Mesenchymal stem cell (in vitro differentiated cells and primary cell): ENCODE measurements around the gene EML6.

Experiments used
- DNase-seq: peaks from one replicate; pipeline ENCODE4 v3.0.0-alpha.2; 2013
- H2AFZ ChIP-seq: one replicate; pipeline ENCODE4 v1.6.1; 2013; ENCODE audit warnings: low read depth, mild to moderate bottlenecking, control low read depth, inconsistent platforms, low read length, moderate library complexity
- H2AK5ac ChIP-seq: 2 replicates; pipeline ENCODE4 v1.6.1; 2013; ENCODE audit warnings: low read length, moderate library complexity, mild to moderate bottlenecking, inconsistent platforms; ENCODE audit not compliant: severe bottlenecking
- H2BK120ac ChIP-seq: one replicate; pipeline ENCODE4 v1.6.1; 2013; ENCODE audit warnings: low read depth, mild to moderate bottlenecking, inconsistent platforms, low read length, moderate library complexity
- H2BK12ac ChIP-seq, 2 experiments: one replicate each; pipeline ENCODE4 v1.6.1; 2013; ENCODE audit warnings: inconsistent platforms in 2 of 2, low read length in 2 of 2, mild to moderate bottlenecking in 2 of 2, moderate library complexity in 2 of 2, control low read depth in 1 of 2
- H2BK15ac ChIP-seq: one replicate; pipeline ENCODE4 v1.6.1; 2013; ENCODE audit warnings: mild to moderate bottlenecking, low read depth, inconsistent platforms; ENCODE audit not compliant: poor library complexity, severe bottlenecking
- H2BK5ac ChIP-seq: 2 replicates; pipeline ENCODE4 v1.6.1; 2013; ENCODE audit warnings: low read depth, mild to moderate bottlenecking, low read length, control low read depth, inconsistent platforms; ENCODE audit not compliant: poor library complexity, severe bottlenecking
- H3K14ac ChIP-seq, 2 experiments: one replicate each; pipeline ENCODE4 v1.6.1; 2013; ENCODE audit warnings: inconsistent platforms in 2 of 2, low read length in 2 of 2, control low read depth in 1 of 2, mild to moderate bottlenecking in 1 of 2, moderate library complexity in 1 of 2
- H3K18ac ChIP-seq, 2 experiments: one replicate each; pipeline ENCODE4 v1.6.1; 2013; ENCODE audit warnings: inconsistent platforms in 2 of 2, low read length in 2 of 2, control low read depth in 1 of 2, low read depth in 1 of 2, mild to moderate bottlenecking in 1 of 2
- H3K23ac ChIP-seq, 2 experiments: one replicate each; pipeline ENCODE4 v1.6.1; 2013; ENCODE audit warnings: inconsistent platforms in 2 of 2, low read length in 2 of 2, mild to moderate bottlenecking in 2 of 2, moderate library complexity in 2 of 2, control low read depth in 1 of 2
- H3K27ac ChIP-seq: 2 replicates; pipeline ENCODE4 v1.5.1; 2013; ENCODE audit warnings: mild to moderate bottlenecking, moderate library complexity, low read length, control low read depth, inconsistent platforms; ENCODE audit not compliant: poor library complexity, severe bottlenecking
- H3K27me3 ChIP-seq, 2 experiments: 2 replicates each; pipeline versions ENCODE4 v1.6.1 to v1.7.0; 2013; ENCODE audit warnings: low read length in 2 of 2, mild to moderate bottlenecking in 2 of 2, moderate library complexity in 2 of 2, control low read depth in 1 of 2, inconsistent platforms in 1 of 2; ENCODE audit not compliant: control insufficient read depth in 1 of 2, insufficient read depth in 1 of 2
- H3K36me3 ChIP-seq, 2 experiments: 2 replicates each; pipeline versions ENCODE4 v1.6.1 to v1.7.0; 2013; ENCODE audit warnings: low read length in 2 of 2, control low read depth in 1 of 2, inconsistent platforms in 1 of 2, low read depth in 1 of 2, mild to moderate bottlenecking in 1 of 2; ENCODE audit not compliant: insufficient read depth in 2 of 2, control insufficient read depth in 1 of 2
- H3K4ac ChIP-seq, 2 experiments: one replicate each; pipeline ENCODE4 v1.6.1; 2013; ENCODE audit warnings: inconsistent platforms in 2 of 2, low read length in 2 of 2, mild to moderate bottlenecking in 2 of 2, moderate library complexity in 2 of 2, control low read depth in 1 of 2, low read depth in 1 of 2
- H3K4me1 ChIP-seq: 2 replicates; pipeline ENCODE4 v1.6.1; 2013; ENCODE audit warnings: low read depth, low read length, control low read depth; ENCODE audit not compliant: control insufficient read depth, insufficient read depth
- H3K4me2 ChIP-seq: 2 replicates; pipeline ENCODE4 v1.6.1; 2013; ENCODE audit warnings: low read length, mild to moderate bottlenecking, inconsistent platforms; ENCODE audit not compliant: poor library complexity, severe bottlenecking
- H3K4me3 ChIP-seq, 2 experiments: 2 replicates each; pipeline versions ENCODE4 v1.5.1 to v1.7.0; 2013; ENCODE audit warnings: low read length in 2 of 2, mild to moderate bottlenecking in 2 of 2, control low read depth in 1 of 2, low read depth in 1 of 2; ENCODE audit not compliant: insufficient read depth in 1 of 2
- H3K79me1 ChIP-seq: replicated peaks from 2 replicates; pipeline ENCODE4 v1.6.1; 2013; ENCODE audit warnings: mild to moderate bottlenecking, control low read depth, low read length, inconsistent platforms; ENCODE audit not compliant: poor library complexity, severe bottlenecking
- H3K9ac ChIP-seq: 2 replicates; pipeline ENCODE4 v1.7.0; 2013; ENCODE audit warnings: mild to moderate bottlenecking, low read length, moderate library complexity
- H3K9me3 ChIP-seq: 2 replicates; pipeline ENCODE4 v1.7.0; 2013; ENCODE audit warnings: mild to moderate bottlenecking, low read length; ENCODE audit not compliant: control insufficient read depth
- H4K8ac ChIP-seq: one replicate; pipeline ENCODE4 v1.6.1; 2013; ENCODE audit warnings: inconsistent platforms, mild to moderate bottlenecking, low read length, moderate library complexity
- H4K91ac ChIP-seq: one replicate; pipeline ENCODE4 v1.6.1; 2013; ENCODE audit warnings: mild to moderate bottlenecking, low read length, inconsistent platforms
- WGBS: methylation state at CpG from one replicate; pipeline ENCODE4 v1.1.7; 2013; ENCODE audit warnings: mixed read lengths; 5-methylcytosine and 5-hydroxymethylcytosine counted together

The EML6 gene

DNA sequence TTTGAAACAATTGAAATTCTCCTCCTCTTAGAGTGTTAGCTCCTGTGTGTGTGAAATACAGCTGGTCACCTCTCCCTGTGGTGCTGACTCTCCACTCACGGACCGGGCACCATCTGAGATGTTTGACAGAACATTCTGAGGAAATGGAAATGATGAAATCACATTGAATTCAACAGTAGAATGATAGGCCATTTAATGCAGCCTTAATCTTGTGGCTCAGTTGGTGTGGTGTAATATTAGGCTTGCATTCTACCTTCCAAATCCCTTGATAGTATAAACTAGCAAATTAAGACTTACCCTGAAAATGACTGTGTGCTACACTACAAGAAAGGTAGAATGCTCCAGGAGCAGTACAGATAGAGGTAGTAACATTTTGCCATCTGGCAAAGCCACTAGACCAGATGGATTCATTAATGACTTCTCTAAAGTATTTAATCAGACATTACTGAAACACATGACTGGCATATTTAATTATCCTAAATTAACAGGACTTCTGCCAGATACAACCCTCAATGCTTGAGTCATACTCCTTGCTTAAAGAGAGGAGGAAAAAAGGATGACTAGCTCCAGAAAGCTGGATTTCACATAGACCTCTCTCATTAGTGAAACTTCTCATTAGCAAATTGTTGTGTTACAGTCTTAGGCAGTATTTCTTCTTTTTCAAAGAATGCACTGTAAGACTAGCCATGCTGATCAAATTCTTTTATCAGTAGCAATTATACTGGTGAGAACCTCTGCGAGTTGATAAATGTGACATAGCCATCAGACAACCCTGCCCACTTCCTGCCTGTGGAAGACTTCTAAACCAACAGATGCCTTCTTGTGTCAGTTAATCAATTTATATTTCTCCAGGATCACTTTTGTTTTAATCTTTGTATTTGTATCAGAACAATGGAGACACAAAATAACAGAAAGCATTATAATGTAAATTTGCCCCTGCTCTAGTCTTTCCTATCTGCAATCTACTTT lies 80.6 kb downstream of the EML6 start:
- no peak overlapping the region for H2BK12ac ChIP-seq
- no peaks in the 10 kb centered on the region for H3K36me3 ChIP-seq
- H2BK15ac ChIP-seq = no peak overlapping the region
- no peak for DNase-seq
- no peak overlapping the region for H3K18ac ChIP-seq
- H3K4me3 ChIP-seq = no peak overlapping the region
- no peak overlapping the region for H2AFZ ChIP-seq
- no peak overlapping the region for H2BK5ac ChIP-seq
- no peaks in the 10 kb centered on the region for H3K79me1 ChIP-seq
- H3K9ac ChIP-seq = no peak overlapping the region
- H3K27me3 ChIP-seq = no peaks in the 10 kb centered on the region
- 93% methylated on average over 3 of the region's 3 CpGs for WGBS
- no peaks in the 10 kb centered on the region for H3K9me3 ChIP-seq
- no peak overlapping the region for H3K14ac ChIP-seq
- no peak overlapping the region for H4K8ac ChIP-seq
- no peak overlapping the region for H3K4me2 ChIP-seq
- H2AK5ac ChIP-seq = no peak overlapping the region
- H3K4ac ChIP-seq = no peak overlapping the region
- H3K4me1 ChIP-seq = no peaks in the 10 kb centered on the region
- H3K23ac ChIP-seq = no peak overlapping the region
- H2BK120ac ChIP-seq = no peak overlapping the region
- no peak overlapping the region for H4K91ac ChIP-seq
- H3K27ac ChIP-seq = no peak overlapping the region

DNA sequence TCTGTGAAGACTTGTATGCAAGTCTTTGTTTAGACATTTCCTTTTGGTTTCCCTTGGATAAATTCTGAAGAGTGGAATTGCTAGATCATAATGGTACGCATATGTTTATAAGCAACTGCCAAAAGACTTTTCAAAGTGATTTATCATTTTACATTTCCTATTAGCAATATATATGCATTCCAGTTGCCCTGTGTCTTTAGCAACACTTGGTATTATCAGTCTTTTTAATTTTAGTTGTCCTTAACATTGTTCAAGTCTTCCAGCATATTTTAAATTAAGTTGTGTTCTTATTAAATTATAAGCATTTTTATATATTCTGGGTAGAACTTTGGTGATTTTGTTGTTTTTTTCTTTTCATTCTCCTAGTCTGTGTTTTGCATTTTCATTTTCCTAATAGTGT lies 81.8 kb downstream of the EML6 start:
- Histone ChIP-seq H3K79me1 (no peaks in the 10 kb centered on the region), H2BK12ac (no peak overlapping the region), H2AFZ (no peak overlapping the region), H3K9me3 (no peaks in the 10 kb centered on the region), H3K4me2 (no peak overlapping the region), H2BK5ac (no peak overlapping the region), H3K4me3 (no peak overlapping the region), H3K14ac (no peak overlapping the region), H2BK120ac (no peak overlapping the region), H2AK5ac (no peak overlapping the region), H3K18ac (no peak overlapping the region), H3K4me1 (no peaks in the 10 kb centered on the region), H3K9ac (no peak overlapping the region), H3K4ac (no peak overlapping the region), H4K8ac (no peak overlapping the region), H3K27me3 (no peaks in the 10 kb centered on the region), H3K27ac (no peak overlapping the region), H3K36me3 (no peaks in the 10 kb centered on the region), H3K23ac (no peak overlapping the region), H4K91ac (no peak overlapping the region), H2BK15ac (no peak overlapping the region)
- WGBS = no CpG with 5 or more reads among the region's 1 CpG
- no peak for DNase-seq

DNA sequence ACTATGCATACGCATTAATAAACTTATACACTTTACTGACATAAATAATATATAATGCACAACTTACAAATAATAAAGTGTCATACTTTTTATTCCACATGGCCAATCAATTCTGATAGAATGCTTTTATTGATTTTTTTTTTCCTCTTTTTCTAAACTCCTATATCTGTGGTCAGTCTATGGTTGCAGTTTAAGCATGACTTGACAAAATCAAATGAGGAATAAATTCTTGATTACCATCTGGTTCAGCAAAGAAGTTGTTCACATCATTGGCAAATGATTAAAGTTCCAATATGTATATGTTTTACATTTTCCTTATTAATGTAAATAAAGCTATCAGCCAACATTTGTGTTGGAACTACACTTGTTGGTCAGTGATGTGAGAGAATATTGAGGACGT lies 83.5 kb downstream of the EML6 start:
- Histone ChIP-seq H3K9ac (no peak overlapping the region), H2BK15ac (no peak overlapping the region), H3K18ac (no peak overlapping the region), H2BK5ac (no peak overlapping the region), H2BK12ac (no peak overlapping the region), H3K36me3 (no peaks in the 10 kb centered on the region), H2AK5ac (no peak overlapping the region), H3K4me1 (no peaks in the 10 kb centered on the region), H4K91ac (no peak overlapping the region), H3K23ac (no peak overlapping the region), H2AFZ (no peak overlapping the region), H3K9me3 (no peaks in the 10 kb centered on the region), H3K79me1 (no peaks in the 10 kb centered on the region), H3K4ac (no peak overlapping the region), H3K14ac (no peak overlapping the region), H2BK120ac (no peak overlapping the region), H3K4me3 (no peak overlapping the region), H3K27ac (no peak overlapping the region), H3K4me2 (no peak overlapping the region), H4K8ac (no peak overlapping the region), H3K27me3 (no peaks in the 10 kb centered on the region)
- 100% methylated on average over 1 of the region's 2 CpGs for WGBS
- DNase-seq = no peak

- no peak overlapping the region for H3K4ac ChIP-seq
- no peak overlapping the region for H2AK5ac ChIP-seq
- H4K8ac ChIP-seq = no peak overlapping the region
- no peaks in the 10 kb centered on the region for H3K4me1 ChIP-seq
- H3K27ac ChIP-seq = no peak overlapping the region
- no peak overlapping the region for H2BK120ac ChIP-seq
- WGBS = 100% methylated on average over 1 of the region's 1 CpG
- H2BK12ac ChIP-seq = no peak overlapping the region
- H3K79me1 ChIP-seq = no peaks in the 10 kb centered on the region
- no peak overlapping the region for H3K23ac ChIP-seq
- DNase-seq = peak; percentile 14
- H3K4me3 ChIP-seq = no peak overlapping the region
- H3K14ac ChIP-seq = no peak overlapping the region
- H3K9ac ChIP-seq = no peak overlapping the region
- no peak overlapping the region for H4K91ac ChIP-seq
- H2BK5ac ChIP-seq = no peak overlapping the region
- no peak overlapping the region for H3K18ac ChIP-seq
- no peak overlapping the region for H3K4me2 ChIP-seq
- no peaks in the 10 kb centered on the region for H3K9me3 ChIP-seq
- H2BK15ac ChIP-seq = no peak overlapping the region
- no peaks in the 10 kb centered on the region for H3K27me3 ChIP-seq
- no peak overlapping the region for H2AFZ ChIP-seq
- H3K36me3 ChIP-seq = no peaks in the 10 kb centered on the region
Measured at GRCh38 chr2:54808661-54809060, 85.2 kb downstream of the EML6 start.
